GM12872 (cell line): ENCODE results near the gene ARMC3.

Experiments
- TF ChIP-seq, protein P1 (sequence below): IDR thresholded peaks from 3 replicates; pipeline ENCODE4 v1.5.1; 2011; ENCODE audit warnings: low read depth, mild to moderate bottlenecking, low read length, moderate library complexity; ENCODE audit not compliant: insufficient read depth

The ARMC3 gene

DNA sequence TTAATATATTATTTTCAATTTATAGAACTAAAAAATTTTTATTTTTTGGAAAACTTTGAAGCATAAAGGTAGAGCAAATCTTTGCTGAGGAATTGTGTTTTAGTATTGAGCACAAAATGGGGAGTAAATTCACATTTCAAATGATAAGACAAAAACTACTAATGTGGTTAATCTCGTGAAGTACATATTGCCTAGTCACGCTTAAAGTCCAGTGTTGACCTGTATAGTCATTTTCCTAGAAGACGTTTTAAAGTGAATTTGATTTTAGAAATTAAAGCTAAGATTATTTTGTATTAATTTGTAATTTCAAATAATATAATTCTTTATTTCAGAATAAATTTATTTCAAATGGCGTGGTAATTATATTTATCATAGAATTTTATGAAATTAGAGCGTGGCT is 110.3 kb downstream of the ARMC3 start:
- TF ChIP-seq, protein P1, sequence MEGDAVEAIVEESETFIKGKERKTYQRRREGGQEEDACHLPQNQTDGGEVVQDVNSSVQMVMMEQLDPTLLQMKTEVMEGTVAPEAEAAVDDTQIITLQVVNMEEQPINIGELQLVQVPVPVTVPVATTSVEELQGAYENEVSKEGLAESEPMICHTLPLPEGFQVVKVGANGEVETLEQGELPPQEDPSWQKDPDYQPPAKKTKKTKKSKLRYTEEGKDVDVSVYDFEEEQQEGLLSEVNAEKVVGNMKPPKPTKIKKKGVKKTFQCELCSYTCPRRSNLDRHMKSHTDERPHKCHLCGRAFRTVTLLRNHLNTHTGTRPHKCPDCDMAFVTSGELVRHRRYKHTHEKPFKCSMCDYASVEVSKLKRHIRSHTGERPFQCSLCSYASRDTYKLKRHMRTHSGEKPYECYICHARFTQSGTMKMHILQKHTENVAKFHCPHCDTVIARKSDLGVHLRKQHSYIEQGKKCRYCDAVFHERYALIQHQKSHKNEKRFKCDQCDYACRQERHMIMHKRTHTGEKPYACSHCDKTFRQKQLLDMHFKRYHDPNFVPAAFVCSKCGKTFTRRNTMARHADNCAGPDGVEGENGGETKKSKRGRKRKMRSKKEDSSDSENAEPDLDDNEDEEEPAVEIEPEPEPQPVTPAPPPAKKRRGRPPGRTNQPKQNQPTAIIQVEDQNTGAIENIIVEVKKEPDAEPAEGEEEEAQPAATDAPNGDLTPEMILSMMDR: no peak

DNA sequence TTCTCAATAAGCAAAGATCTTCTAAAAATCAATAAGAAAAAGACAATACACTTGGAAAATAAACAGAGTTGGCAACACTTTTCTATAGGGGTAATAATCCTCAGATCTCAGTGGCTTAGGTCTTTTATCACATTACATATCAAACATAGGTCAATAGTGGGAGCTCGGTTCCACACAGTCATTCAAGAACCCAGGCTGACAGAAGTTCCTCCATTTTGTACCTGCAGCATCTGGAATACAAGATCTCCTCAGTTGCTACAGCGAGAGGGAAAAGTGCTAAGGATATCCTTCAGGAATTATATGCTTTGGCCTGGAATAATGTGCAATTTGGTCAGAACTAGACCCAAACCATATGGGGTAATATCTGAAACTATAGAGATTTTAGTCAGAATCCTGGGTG is 112.1 kb downstream of the ARMC3 start:
- TF ChIP-seq, protein P1: no peak

DNA sequence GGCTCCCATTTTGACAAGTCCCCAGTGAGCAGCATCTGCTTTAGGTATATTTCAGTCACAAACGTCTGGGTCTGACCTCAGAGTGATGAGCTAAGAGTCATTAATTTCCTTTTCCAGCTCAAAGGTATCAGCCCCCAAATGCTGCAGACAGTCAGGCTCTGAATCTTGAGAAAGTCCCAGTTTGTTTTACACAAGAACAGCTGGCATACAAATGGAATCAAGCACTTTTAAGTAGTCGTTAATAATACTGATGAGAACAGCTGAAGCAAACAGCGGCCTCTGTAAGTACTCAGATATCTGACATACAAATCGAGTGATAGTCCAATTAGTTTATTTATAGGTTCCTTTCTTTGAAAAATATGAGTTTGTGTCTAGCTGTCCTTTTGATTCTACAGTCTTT is 118.2 kb downstream of the ARMC3 start:
- TF ChIP-seq, protein P1: no peak

DNA sequence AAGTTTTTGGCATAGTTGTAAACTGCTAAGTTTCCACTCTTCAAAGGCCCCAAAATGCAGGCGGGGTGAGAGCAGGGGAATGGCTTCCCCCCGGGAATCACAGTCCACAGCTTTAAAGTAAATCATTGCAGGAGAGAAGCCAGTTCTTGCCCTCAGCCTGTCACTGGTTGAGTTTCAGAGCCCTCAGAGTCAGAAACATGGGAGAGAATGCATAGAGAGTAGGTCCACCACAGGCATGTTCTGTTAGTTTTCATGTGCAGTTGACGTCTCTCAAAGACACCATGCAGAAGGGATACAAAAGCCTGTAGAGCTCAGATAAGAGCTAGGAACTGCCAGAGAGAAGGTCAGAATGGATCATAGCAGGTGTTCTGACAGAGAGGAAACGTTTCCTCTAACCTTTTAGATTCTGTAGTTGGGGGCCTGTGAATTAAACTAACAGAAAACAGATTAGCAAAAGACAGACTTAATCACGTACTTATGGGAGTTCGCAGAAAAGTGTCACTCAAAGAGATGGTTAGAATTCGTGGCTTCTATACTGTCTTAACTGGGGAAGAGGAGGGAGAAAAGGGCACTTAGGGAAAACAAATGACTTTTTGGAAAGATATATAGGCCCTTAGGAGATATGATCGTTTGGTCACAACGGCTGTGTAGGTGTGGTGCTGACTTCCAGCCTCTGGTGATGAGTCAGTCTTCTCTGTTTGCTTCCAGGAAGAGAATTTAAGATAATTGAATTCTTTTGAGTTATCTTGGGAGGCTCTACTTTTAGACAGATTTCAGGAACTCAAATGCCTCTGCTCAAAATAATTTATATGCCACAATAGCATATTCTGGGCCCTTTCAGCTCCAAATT is 119.6 kb downstream of the ARMC3 start:
- TF ChIP-seq, protein P1: no peak

DNA sequence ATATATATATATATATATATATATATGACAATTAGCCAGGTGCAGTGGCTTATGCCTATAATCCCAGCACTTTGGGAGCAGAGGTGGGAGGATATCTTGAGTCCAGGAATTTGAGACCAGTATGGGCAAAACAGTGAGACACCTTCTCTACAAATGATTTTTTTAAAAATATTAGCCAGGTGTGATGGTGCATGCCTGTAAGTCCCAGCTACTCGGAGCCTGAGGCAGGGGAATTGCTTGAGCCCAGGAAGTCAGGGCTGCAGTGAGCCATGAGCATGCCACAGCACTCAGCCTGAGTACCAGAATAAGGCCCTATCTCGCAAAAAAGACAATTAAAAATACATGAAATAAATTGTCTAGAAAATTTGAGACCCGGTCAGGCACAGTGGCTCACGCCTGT is 120.3 kb downstream of the ARMC3 start:
- TF ChIP-seq, protein P1: no peak

DNA sequence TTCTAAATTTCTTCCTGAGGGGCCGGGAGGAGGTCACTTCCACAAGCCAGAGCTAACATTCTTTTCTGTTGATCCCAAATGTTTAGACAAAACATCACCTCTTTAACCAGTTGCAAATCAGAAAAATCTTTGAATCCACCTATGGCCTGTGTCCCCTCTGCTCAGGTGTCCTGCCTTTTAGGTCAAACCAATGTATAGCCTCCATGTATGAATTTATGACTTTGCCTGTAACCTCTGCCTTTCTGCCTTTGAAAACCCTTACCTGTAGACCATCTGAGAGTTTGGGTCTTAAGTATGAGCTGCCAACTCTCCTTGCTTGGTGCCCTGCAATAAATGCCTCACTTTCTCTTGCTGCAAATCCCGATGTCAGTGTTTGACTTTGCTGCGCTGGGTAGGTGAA is 123.4 kb downstream of the ARMC3 start:
- TF ChIP-seq, protein P1: no peak

DNA sequence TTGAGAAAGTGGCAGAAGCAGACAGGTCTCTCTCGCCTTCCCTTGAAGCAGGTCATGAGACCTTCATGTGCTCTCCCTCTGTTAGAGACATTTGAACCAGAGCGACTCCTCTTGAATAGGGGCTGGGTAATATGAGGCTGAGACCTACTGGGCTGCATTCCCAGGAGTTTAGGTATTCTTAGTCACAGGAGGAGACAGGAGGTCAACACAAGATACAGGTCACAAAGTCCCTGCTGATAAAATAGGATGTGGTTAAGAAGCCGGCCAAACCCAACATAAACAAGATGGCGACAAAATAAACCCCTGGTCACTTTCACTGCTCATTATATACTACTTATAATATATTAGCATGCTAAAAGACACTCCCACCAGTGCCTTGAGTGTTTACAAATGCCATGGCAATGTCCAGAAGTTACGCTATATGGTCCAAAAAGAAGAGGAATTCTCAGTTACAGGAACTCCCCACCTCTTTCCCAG is 124.0 kb downstream of the ARMC3 start:
- TF ChIP-seq, protein P1: no peak
